Endothelial cell of umbilical vein (primary cell): ENCODE measurements around the gene AP4M1. TPM values are rescaled to one million over a fixed set of nuclear protein-coding genes. Genes with fewer than 3 reads are reported as not detected.

Experiments used
- BruUV-seq: library from RNA; stranded (reverse); fragments of 400-500 nt; replicated peaks from 2 replicates; lab custom pipeline; 2021; lab: Mats Ljungman, UMichigan
- CTCF ChIA-PET: fragments of 300-600, 350-600 bp; sonication (Branson Sonifier 250); formaldehyde crosslinking; loops from one replicate; lab custom pipeline; 2021; ENCODE audit warnings: antibody characterized with exemption, inconsistent platforms; lab: Charles Lee
- POLR2A ChIA-PET: fragments of 300-600, 350-600 bp; sonication (Branson Sonifier 250); formaldehyde crosslinking; loops from one replicate; lab custom pipeline; 2021; ENCODE audit warnings: antibody characterized with exemption, inconsistent platforms; lab: Charles Lee
- DNase-seq: peaks from one replicate; pipeline ENCODE4 v3.0.0-alpha.2; 2011; ENCODE audit warnings: low read depth, low spot score
- FAIRE-seq: peaks from 2 replicates; lab custom pipeline; 2011; peaks lifted over from hg19 to GRCh38; lab: Jason Lieb, UNC
- H2AFZ ChIP-seq: 2 replicates; pipeline ENCODE4 v1.6.0; 2012; ENCODE audit warnings: low read depth, low read length, control low read depth, inconsistent platforms
- H3K27ac ChIP-seq: 2 replicates; pipeline ENCODE4 v1.5.1; 2011; ENCODE audit warnings: low read depth, mild to moderate bottlenecking, control low read depth, low read length, moderate library complexity; ENCODE audit not compliant: insufficient read depth
- H3K27me3 ChIP-seq, 2 experiments: 2 replicates each; pipeline versions ENCODE4 v1.6.0 to v1.6.1; 2011; ENCODE audit warnings: low read length in 2 of 2, mixed read lengths in 1 of 2; ENCODE audit not compliant: control insufficient read depth in 2 of 2, insufficient read depth in 2 of 2
- H3K36me3 ChIP-seq, 2 experiments: 2 replicates in 1 of 2; 3 replicates in 1 of 2; pipeline ENCODE4 v1.5.1; 2011; ENCODE audit warnings: low read length in 2 of 2, mild to moderate bottlenecking in 1 of 2, moderate library complexity in 1 of 2; ENCODE audit not compliant: control insufficient read depth in 2 of 2, insufficient read depth in 2 of 2; ENCODE audit errors: extremely low read depth in 1 of 2
- H3K4me1 ChIP-seq: 3 replicates; pipeline ENCODE4 v1.5.1; 2011; ENCODE audit warnings: mild to moderate bottlenecking, low read length; ENCODE audit not compliant: control insufficient read depth, insufficient read depth; ENCODE audit errors: extremely low read depth
- H3K4me2 ChIP-seq: 2 replicates; pipeline ENCODE4 v1.6.1; 2011; ENCODE audit warnings: low read length, control low read depth, mixed read lengths; ENCODE audit not compliant: insufficient read depth
- H3K4me3 ChIP-seq, 3 experiments: fragments of 200-600 bp in 1 of 3; sonication (generic), shearing (Covaris generic) in 1 of 3; replicated peaks in 1 of 3; 2 replicates each; pipeline ENCODE4 v1.5.1; 2011 to 2016; ENCODE audit warnings: control low read depth in 3 of 3, low read length in 3 of 3, mild to moderate bottlenecking in 2 of 3, inconsistent platforms in 1 of 3, low read depth in 1 of 3, moderate library complexity in 1 of 3; ENCODE audit not compliant: insufficient read depth in 1 of 3
- H3K79me2 ChIP-seq: 2 replicates; pipeline ENCODE4 v1.6.0; 2012; ENCODE audit warnings: low read length, inconsistent platforms; ENCODE audit not compliant: control insufficient read depth, insufficient read depth
- H3K9ac ChIP-seq: replicated peaks from 2 replicates; pipeline ENCODE3; 2011; ENCODE audit warnings: low read length, control low read depth; ENCODE audit not compliant: insufficient read depth; ENCODE audit errors: extremely low read depth
- H3K9me1 ChIP-seq: replicated peaks from 3 replicates; pipeline ENCODE4 v1.6.0; 2011; ENCODE audit warnings: mild to moderate bottlenecking, low read length; ENCODE audit not compliant: control insufficient read depth, insufficient read depth; ENCODE audit errors: extremely low read depth
- H3K9me3 ChIP-seq: replicated peaks from 2 replicates; pipeline ENCODE4 v1.5.1; 2012; ENCODE audit warnings: low read length, inconsistent platforms; ENCODE audit not compliant: control insufficient read depth, insufficient read depth
- H4K20me1 ChIP-seq: replicated peaks from 2 replicates; pipeline ENCODE3; 2011; ENCODE audit warnings: mild to moderate bottlenecking, low read length; ENCODE audit not compliant: control insufficient read depth, insufficient read depth; ENCODE audit errors: extremely low read depth
- EZH2 ChIP-seq: IDR thresholded peaks from 2 replicates; pipeline ENCODE4 v1.6.1; 2012; ENCODE audit warnings: borderline replicate concordance, low read depth, mild to moderate bottlenecking, moderate library complexity, low read length, inconsistent platforms; ENCODE audit not compliant: severe bottlenecking
- FOS ChIP-seq: IDR thresholded peaks from 2 replicates; pipeline ENCODE4 v1.6.1; 2011; ENCODE audit warnings: mild to moderate bottlenecking, low read length, moderate library complexity, borderline replicate concordance; ENCODE audit not compliant: insufficient read depth
- GATA2 ChIP-seq: IDR thresholded peaks from 2 replicates; pipeline ENCODE4 v1.7.0; 2011; ENCODE audit warnings: low read depth, mild to moderate bottlenecking, moderate library complexity, mixed read lengths, low read length; ENCODE audit not compliant: insufficient read length, insufficient read depth
- JUN ChIP-seq: IDR thresholded peaks from 2 replicates; pipeline ENCODE4 v1.6.1; 2011; ENCODE audit warnings: borderline replicate concordance, low read depth; ENCODE audit not compliant: insufficient read length, insufficient read depth
- MAX ChIP-seq: IDR thresholded peaks from 2 replicates; pipeline ENCODE4 v1.6.1; 2011; ENCODE audit not compliant: insufficient read depth, insufficient read length
- MYC ChIP-seq: IDR thresholded peaks from one replicate; pipeline ENCODE4 v1.6.1; 2011; ENCODE audit warnings: mild to moderate bottlenecking, low read depth, low read length
- POLR2A ChIP-seq: IDR thresholded peaks from 2 replicates; pipeline ENCODE4 v1.6.1; 2012; ENCODE audit warnings: low read depth, mild to moderate bottlenecking, control low read depth, low read length
- POLR2AphosphoS5 ChIP-seq: IDR thresholded peaks from 2 replicates; pipeline ENCODE4 v1.6.1; 2012; ENCODE audit warnings: low read depth, mild to moderate bottlenecking, control low read depth, low read length, moderate library complexity; ENCODE audit not compliant: insufficient read depth
- dilution Hi-C: fragments of 300-500 bp; cut with MboI; formaldehyde crosslinking; loops from one replicate; pipeline ENCODE4 v1.15.0; 2019; ENCODE audit warnings: low sequenced_read_pairs; ENCODE audit not compliant: extremely low pct_ligation_motif_present
- intact Hi-C: fragments of 100-400 bp; cut with micrococcal nuclease; formaldehyde crosslinking; loops from one replicate; pipeline ENCODE4 v1.10.0; 2022
- polyA plus RNA-seq, 4 experiments: library from polyadenylated mRNA; depleted of rRNA in 3 of 4; stranded (reverse) in 3 of 4; unstranded in 1 of 4; fragments of >200 nt; gene quantifications; 2 replicates each; pipeline versions ENCODE4 v1.2.1 to v1.2.3, GENCODE V29; 2011 to 2012; ENCODE audit warnings: missing spikeins in 1 of 4
- total RNA-seq: library from RNA; stranded (reverse); gene quantifications from 2 replicates; pipeline ENCODE4 v1.2.3, GENCODE V29; 2021
- TF ChIP-seq, protein P1 (sequence below), 2 donors: IDR thresholded peaks; 1 replicate in 1 of 2; 2 replicates in 1 of 2; pipeline ENCODE4 v1.5.1; 2011; ENCODE audit warnings: low read length in 2 of 2, mild to moderate bottlenecking in 2 of 2, moderate library complexity in 2 of 2, control low read depth in 1 of 2, inconsistent platforms in 1 of 2, low read depth in 1 of 2; ENCODE audit not compliant: insufficient read depth in 1 of 2; ENCODE audit errors: extremely low read depth in 1 of 2

The AP4M1 gene
- total and polyA plus RNA-seq, 2 donors (not counting 3 experiments of a cell fraction or from before 2014, with no cell fraction given) = 20.5 to 27.4 TPM

DNA sequence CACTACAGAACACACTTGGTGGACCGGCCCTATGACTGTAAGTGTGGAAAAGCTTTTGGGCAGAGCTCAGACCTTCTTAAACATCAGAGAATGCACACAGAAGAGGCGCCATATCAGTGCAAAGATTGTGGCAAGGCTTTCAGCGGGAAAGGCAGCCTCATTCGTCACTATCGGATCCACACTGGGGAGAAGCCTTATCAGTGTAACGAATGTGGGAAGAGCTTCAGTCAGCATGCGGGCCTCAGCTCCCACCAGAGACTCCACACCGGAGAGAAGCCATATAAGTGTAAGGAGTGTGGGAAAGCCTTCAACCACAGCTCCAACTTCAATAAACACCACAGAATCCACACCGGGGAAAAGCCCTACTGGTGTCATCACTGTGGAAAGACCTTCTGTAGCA is 37.3 kb upstream of the AP4M1 start:
- Histone ChIP-seq H4K20me1 (no peaks in the 10 kb centered on the region), H3K9me3 (no peaks in the 10 kb centered on the region), H3K4me3 (no peak overlapping the region), H3K4me2 (no peak overlapping the region), H3K9ac (no peak overlapping the region), H3K27ac (no peak overlapping the region), H3K4me1 (no peaks in the 10 kb centered on the region), H3K36me3 (peaks cover 13 to 16% of the 10 kb centered on the region in 2 experiments), H3K79me2 (no peaks in the 10 kb centered on the region), H2AFZ (no peak overlapping the region), H3K9me1 (no peaks in the 10 kb centered on the region), H3K27me3 (no peaks in the 10 kb centered on the region)
- DNase-seq (no peak), FAIRE-seq (no peak)
- BruUV-seq = no TSS peak
- ChIA-PET CTCF (interaction anchor here (0.6 to 1.6 kb wide), 4 partner anchors 11 to 38 kb away, joined by 3 to 8 read pairs (median 6); no protein-coding TSS in a partner anchor), POLR2A (interaction anchor here (0.6 kb wide), 1 partner anchor 11 kb away, joined by 8 read pairs; no protein-coding TSS in a partner anchor)
- intact Hi-C loops = no loop called here
- dilution Hi-C loops = no loop called here
- no peak for TF ChIP-seq POLR2AphosphoS5
- TF ChIP-seq, protein P1, sequence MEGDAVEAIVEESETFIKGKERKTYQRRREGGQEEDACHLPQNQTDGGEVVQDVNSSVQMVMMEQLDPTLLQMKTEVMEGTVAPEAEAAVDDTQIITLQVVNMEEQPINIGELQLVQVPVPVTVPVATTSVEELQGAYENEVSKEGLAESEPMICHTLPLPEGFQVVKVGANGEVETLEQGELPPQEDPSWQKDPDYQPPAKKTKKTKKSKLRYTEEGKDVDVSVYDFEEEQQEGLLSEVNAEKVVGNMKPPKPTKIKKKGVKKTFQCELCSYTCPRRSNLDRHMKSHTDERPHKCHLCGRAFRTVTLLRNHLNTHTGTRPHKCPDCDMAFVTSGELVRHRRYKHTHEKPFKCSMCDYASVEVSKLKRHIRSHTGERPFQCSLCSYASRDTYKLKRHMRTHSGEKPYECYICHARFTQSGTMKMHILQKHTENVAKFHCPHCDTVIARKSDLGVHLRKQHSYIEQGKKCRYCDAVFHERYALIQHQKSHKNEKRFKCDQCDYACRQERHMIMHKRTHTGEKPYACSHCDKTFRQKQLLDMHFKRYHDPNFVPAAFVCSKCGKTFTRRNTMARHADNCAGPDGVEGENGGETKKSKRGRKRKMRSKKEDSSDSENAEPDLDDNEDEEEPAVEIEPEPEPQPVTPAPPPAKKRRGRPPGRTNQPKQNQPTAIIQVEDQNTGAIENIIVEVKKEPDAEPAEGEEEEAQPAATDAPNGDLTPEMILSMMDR (IDR thresholded peaks at IDR 0.05; ENCODE audit: extremely low read depth in 1 of 2, insufficient read depth in 1 of 2, low read depth in 1 of 2, low read length in 2 of 2) = no peak
- TF ChIP-seq JUN = no peak
- no peak for TF ChIP-seq POLR2A
- no peak for TF ChIP-seq GATA2
- no peak for TF ChIP-seq MAX
- TF ChIP-seq MYC = no peak
- TF ChIP-seq EZH2 = no peak
- no peak for TF ChIP-seq FOS
